ENCODE data around the gene PLCB4. TPM values are rescaled to one million over a fixed set of nuclear protein-coding genes. Genes with fewer than 3 reads are reported as not detected.

The PLCB4 gene
- total RNA-seq, 1 donor from 2014 or later, result 6.6 TPM

GRCh38 chr20:9428292-9428607 lies 359.4 kb downstream of the PLCB4 start:
- no peak for ATAC-seq
- Histone ChIP-seq H3K4me3 (no peak overlapping the region), H3K27ac (no peak overlapping the region), H3K36me3 (no peaks in the 10 kb centered on the region), H3K27me3 (ENCODE audit: low read depth) (no peaks in the 10 kb centered on the region), H3K9me3 (no peaks in the 10 kb centered on the region), H3K4me1 (no peaks in the 10 kb centered on the region)
- intact Hi-C loops (cut with DNase I), result no loop called here
- TF ChIP-seq CTCF (IDR thresholded peaks at IDR 0.05), result no peak
- no peak for DNase-seq

GRCh38 chr20:9439806-9440205 lies 370.9 kb downstream of the PLCB4 start:
- H3K36me3 ChIP-seq, result peaks cover 26% of the 10 kb centered on the region
- H3K27ac ChIP-seq, result no peak overlapping the region
- TF ChIP-seq CTCF (IDR thresholded peaks at IDR 0.05), result no peak
- H3K4me1 ChIP-seq, result no peaks in the 10 kb centered on the region
- no peak overlapping the region for H3K4me3 ChIP-seq
- DNase-seq, result no peak
- H3K9me3 ChIP-seq, result no peaks in the 10 kb centered on the region
- no peaks in the 10 kb centered on the region for H3K27me3 ChIP-seq (ENCODE audit: low read depth)
- no peak for ATAC-seq
- intact Hi-C loops (cut with DNase I), result no loop called here

- ATAC-seq, result no peak
- Histone ChIP-seq H3K27me3 (ENCODE audit: low read depth) (no peaks in the 10 kb centered on the region), H3K4me1 (no peaks in the 10 kb centered on the region), H3K9me3 (no peaks in the 10 kb centered on the region), H3K27ac (no peak overlapping the region), H3K36me3 (peaks cover 33% of the 10 kb centered on the region), H3K4me3 (no peak overlapping the region)
- DNase-seq, result no peak
- intact Hi-C loops (cut with DNase I), result no loop called here
- TF ChIP-seq CTCF (IDR thresholded peaks at IDR 0.05), result no peak
Observed at GRCh38 chr20:9440892-9441291, 372.0 kb downstream of the PLCB4 start.

- H3K4me1 ChIP-seq, result no peaks in the 10 kb centered on the region
- DNase-seq (no peak), ATAC-seq (no peak)
- no peak for TF ChIP-seq CTCF (IDR thresholded peaks at IDR 0.05)
- H3K27ac ChIP-seq, result no peak overlapping the region
- H3K9me3 ChIP-seq, result no peaks in the 10 kb centered on the region
- intact Hi-C loops (cut with DNase I), result no loop called here
- H3K4me3 ChIP-seq, result no peak overlapping the region
- no peaks in the 10 kb centered on the region for H3K27me3 ChIP-seq (ENCODE audit: low read depth)
- H3K36me3 ChIP-seq, result peaks cover 26% of the 10 kb centered on the region
Observed at GRCh38 chr20:9441948-9442347, 373.1 kb downstream of the PLCB4 start.

GRCh38 chr20:9442858-9443257 lies 374.0 kb downstream of the PLCB4 start:
- H3K4me1 ChIP-seq, result no peaks in the 10 kb centered on the region
- H3K4me3 ChIP-seq, result no peak overlapping the region
- TF ChIP-seq CTCF (IDR thresholded peaks at IDR 0.05), result no peak
- no peaks in the 10 kb centered on the region for H3K9me3 ChIP-seq
- H3K27me3 ChIP-seq (ENCODE audit: low read depth), result no peaks in the 10 kb centered on the region
- no peak overlapping the region for H3K27ac ChIP-seq
- DNase-seq, result no peak
- ATAC-seq, result no peak
- H3K36me3 ChIP-seq, result peaks cover 17% of the 10 kb centered on the region
- intact Hi-C loops (cut with DNase I), result no loop called here

- intact Hi-C loops (cut with DNase I), result no loop called here
- ATAC-seq (no peak), DNase-seq (no peak)
- H3K27me3 ChIP-seq (ENCODE audit: low read depth), result no peaks in the 10 kb centered on the region
- no peak for TF ChIP-seq CTCF (IDR thresholded peaks at IDR 0.05)
- no peaks in the 10 kb centered on the region for H3K9me3 ChIP-seq
- no peak overlapping the region for H3K4me3 ChIP-seq
- no peak overlapping the region for H3K27ac ChIP-seq
- H3K36me3 ChIP-seq, result peaks cover 17% of the 10 kb centered on the region
- H3K4me1 ChIP-seq, result no peaks in the 10 kb centered on the region
Observed at GRCh38 chr20:9444921-9445320, 376.0 kb downstream of the PLCB4 start.

Measured in lower lobe of right lung (tissue), 2 donors.